KMS-11 (cell line): ENCODE results near the gene HMGB1.

Source experiments
- H2AFZ ChIP-seq: fragments of 200-600 bp; sonication (generic); 2 replicates; pipeline ENCODE4 v1.6.1; 2016; ENCODE audit warnings: antibody characterized with exemption, mixed run types, low read depth
- H3K27ac ChIP-seq: fragments of 200-600 bp; sonication (generic); 2 replicates; pipeline ENCODE4 v1.6.1; 2016; ENCODE audit warnings: mild to moderate bottlenecking, mixed run types
- H3K27me3 ChIP-seq: fragments of 200-600 bp; sonication (generic); 2 replicates; pipeline ENCODE4 v1.6.1; 2017; ENCODE audit warnings: mild to moderate bottlenecking, low read depth, mixed run types, moderate library complexity; ENCODE audit not compliant: insufficient read depth
- H3K36me3 ChIP-seq: fragments of 200-600 bp; sonication (generic); 2 replicates; pipeline ENCODE4 v1.6.1; 2017; ENCODE audit warnings: mild to moderate bottlenecking, mixed run types; ENCODE audit not compliant: insufficient read depth
- H3K4me1 ChIP-seq: fragments of 200-600 bp; sonication (generic); 2 replicates; pipeline ENCODE4 v1.6.1; 2016; ENCODE audit warnings: mild to moderate bottlenecking, low read depth, mixed run types; ENCODE audit not compliant: poor library complexity, severe bottlenecking
- H3K4me2 ChIP-seq: fragments of 200-600 bp; sonication (generic); 2 replicates; pipeline ENCODE4 v1.7.0; 2016; ENCODE audit warnings: mild to moderate bottlenecking, mixed run types
- H3K4me3 ChIP-seq: fragments of 200-600 bp; sonication (generic); IDR thresholded peaks from 2 replicates; pipeline ENCODE4 v1.6.1; 2017; ENCODE audit warnings: low read depth, low read length, mixed read lengths; ENCODE audit not compliant: insufficient read depth
- H3K79me2 ChIP-seq: fragments of 200-600 bp; sonication (generic); 2 replicates; pipeline ENCODE4 v1.6.1; 2016; ENCODE audit warnings: low read depth, mixed run types; ENCODE audit not compliant: insufficient read depth
- H3K9ac ChIP-seq: fragments of 200-600 bp; sonication (generic); 2 replicates; pipeline ENCODE4 v1.6.1; 2016; ENCODE audit warnings: mild to moderate bottlenecking, mixed run types
- H4K20me1 ChIP-seq: fragments of 200-600 bp; sonication (generic); 2 replicates; pipeline ENCODE4 v1.6.1; 2016; ENCODE audit warnings: mild to moderate bottlenecking, mixed run types; ENCODE audit not compliant: insufficient read depth
- CTCF ChIP-seq: fragments of 200-600 bp; sonication (generic); conservative IDR thresholded peaks from 2 replicates; pipeline ENCODE4 v1.6.1; 2017; ENCODE audit warnings: low read depth, mild to moderate bottlenecking, antibody characterized with exemption, low read length, moderate library complexity, mixed read lengths

Gene HMGB1

GRCh38 chr13:30504081-30504480 is 38.3 kb upstream of the HMGB1 start:
- peaks cover 29% of the 10 kb centered on the region for H3K4me1 ChIP-seq

GRCh38 chr13:30502237-30502636 is 36.5 kb upstream of the HMGB1 start:
- Histone ChIP-seq H3K9ac (no peak overlapping the region), H3K27ac (no peak overlapping the region), H3K4me3 (no peak overlapping the region), H2AFZ (no peak overlapping the region), H3K36me3 (no peaks in the 10 kb centered on the region), H3K4me1 (peaks cover 29% of the 10 kb centered on the region), H3K27me3 (no peaks in the 10 kb centered on the region), H3K4me2 (no peak overlapping the region), H4K20me1 (no peaks in the 10 kb centered on the region), H3K79me2 (no peaks in the 10 kb centered on the region)
- no peak for TF ChIP-seq CTCF

More at GRCh38 chr13:30504081-30504480, 38.3 kb upstream of the HMGB1 start:
- Histone ChIP-seq H3K79me2 (no peaks in the 10 kb centered on the region), H3K4me3 (no peak overlapping the region), H3K36me3 (no peaks in the 10 kb centered on the region), H3K27ac (peak overlapping the region; percentile 92), H3K4me2 (peak overlapping the region; percentile 81; the same call in 1 of the 2 replicates), H3K9ac (peak overlapping the region; percentile 26; the same call in 1 of the 2 replicates), H3K27me3 (no peaks in the 10 kb centered on the region), H4K20me1 (no peaks in the 10 kb centered on the region), H2AFZ (peak overlapping the region; percentile 30; the same call in 1 of the 2 replicates)
- no peak for TF ChIP-seq CTCF

GRCh38 chr13:30499338-30499737 is 33.6 kb upstream of the HMGB1 start:
- no peak for TF ChIP-seq CTCF
- Histone ChIP-seq H3K4me1 (peaks cover 11% of the 10 kb centered on the region), H3K27me3 (no peaks in the 10 kb centered on the region), H3K79me2 (no peaks in the 10 kb centered on the region), H3K9ac (no peak overlapping the region), H3K36me3 (no peaks in the 10 kb centered on the region), H3K27ac (no peak overlapping the region), H3K4me2 (no peak overlapping the region), H3K4me3 (no peak overlapping the region), H4K20me1 (no peaks in the 10 kb centered on the region), H2AFZ (no peak overlapping the region)

GRCh38 chr13:30496147-30496546 is 30.4 kb upstream of the HMGB1 start:
- H3K27ac ChIP-seq, result no peak overlapping the region
- no peaks in the 10 kb centered on the region for H4K20me1 ChIP-seq
- no peak overlapping the region for H2AFZ ChIP-seq
- TF ChIP-seq CTCF, result no peak
- no peaks in the 10 kb centered on the region for H3K36me3 ChIP-seq
- H3K27me3 ChIP-seq, result no peaks in the 10 kb centered on the region
- H3K4me3 ChIP-seq, result no peak overlapping the region
- no peaks in the 10 kb centered on the region for H3K79me2 ChIP-seq
- H3K4me1 ChIP-seq, result peaks cover 10% of the 10 kb centered on the region
- no peak overlapping the region for H3K9ac ChIP-seq
- no peak overlapping the region for H3K4me2 ChIP-seq

- H4K20me1 ChIP-seq, result no peaks in the 10 kb centered on the region
- no peak overlapping the region for H3K9ac ChIP-seq
- H2AFZ ChIP-seq, result no peak overlapping the region
- H3K4me3 ChIP-seq, result no peak overlapping the region
- no peaks in the 10 kb centered on the region for H3K79me2 ChIP-seq
- H3K27ac ChIP-seq, result no peak overlapping the region
- no peak for TF ChIP-seq CTCF
- H3K4me2 ChIP-seq, result no peak overlapping the region
- peaks cover 10% of the 10 kb centered on the region for H3K4me1 ChIP-seq
- H3K36me3 ChIP-seq, result no peaks in the 10 kb centered on the region
- no peaks in the 10 kb centered on the region for H3K27me3 ChIP-seq
These were observed 30.0 kb upstream of the HMGB1 start for GRCh38 chr13:30495746-30496145.
